NCI-H526 treated with DMSO at 0.1 percent for 48 hours (cell line): ENCODE measurements around the gene DFFB.

Source experiments
- DNase-seq: peaks from one replicate; lab custom pipeline; 2025; lab: John Stamatoyannopoulos, UW

Gene DFFB

GRCh38 chr1:3831689-3832088 is 25.6 kb upstream of the DFFB start:
- DNase-seq: no peak

DNA sequence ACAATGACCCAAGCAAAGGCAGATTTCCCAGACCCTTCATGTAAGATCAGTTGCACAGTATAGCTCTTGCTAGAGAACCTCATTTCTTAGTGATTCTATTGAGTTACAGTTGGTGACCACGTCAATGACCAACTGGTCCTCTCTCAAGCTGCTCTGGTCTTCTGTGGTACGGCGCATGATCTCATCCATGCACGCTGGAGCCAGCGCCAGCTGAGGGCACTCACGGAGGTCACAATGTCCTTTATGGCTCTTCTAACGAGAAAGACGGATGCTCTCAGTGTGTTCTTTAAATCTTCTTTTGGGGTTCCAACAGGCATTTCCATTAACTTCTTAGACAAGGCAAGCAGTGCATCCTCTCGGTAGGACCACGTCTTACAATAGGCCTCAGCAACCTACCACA is 22.6 kb upstream of the DFFB start:
- no peak for DNase-seq

GRCh38 chr1:3836421-3836820 is 20.9 kb upstream of the DFFB start:
- DNase-seq: no peak

DNA sequence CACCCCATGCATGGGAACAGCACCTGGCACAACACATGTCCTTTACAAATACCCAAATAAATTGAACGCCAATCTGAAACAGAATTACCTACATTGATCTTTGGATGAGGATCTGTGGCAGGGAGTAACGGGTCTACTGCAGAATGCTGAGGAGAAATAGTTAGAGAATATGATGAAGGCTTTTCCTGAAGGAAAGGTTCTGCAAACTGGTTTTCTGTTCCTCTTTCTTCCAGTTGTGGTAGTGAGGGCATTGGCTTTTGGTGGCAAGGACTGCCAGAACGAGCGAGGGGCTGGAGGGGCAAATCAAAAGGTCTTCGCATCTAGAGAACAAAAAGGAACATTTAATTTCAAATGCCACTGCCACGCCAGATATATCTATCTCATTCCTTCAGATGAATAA is 20.1 kb upstream of the DFFB start:
- DNase-seq: no peak

- DNase-seq: no peak
These were observed 19.6 kb upstream of the DFFB start for GRCh38 chr1:3837685-3838084.

GRCh38 chr1:3838788-3839187 is 18.5 kb upstream of the DFFB start:
- DNase-seq: no peak

DNA sequence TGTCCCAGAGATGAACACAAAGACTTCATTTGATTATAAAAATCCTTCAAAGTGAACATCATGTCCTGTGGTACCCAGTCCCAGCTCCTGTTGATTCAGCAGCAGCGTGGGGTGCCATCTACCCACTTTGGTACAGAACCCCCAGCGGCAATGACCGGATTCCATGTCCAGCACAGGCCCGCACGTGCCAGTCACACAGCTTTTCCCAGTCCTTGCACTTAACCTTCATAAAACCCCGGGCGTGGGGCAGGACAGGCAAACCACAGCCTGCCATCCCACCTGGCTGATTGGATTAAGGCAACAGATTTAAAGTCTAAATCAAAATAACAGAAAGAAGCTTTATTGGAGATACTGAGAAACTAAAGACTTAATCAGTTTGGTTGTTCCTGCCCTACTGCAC is 15.8 kb upstream of the DFFB start:
- no peak for DNase-seq

- DNase-seq: no peak
These were observed 14.4 kb upstream of the DFFB start for GRCh38 chr1:3842912-3843311.

DNA sequence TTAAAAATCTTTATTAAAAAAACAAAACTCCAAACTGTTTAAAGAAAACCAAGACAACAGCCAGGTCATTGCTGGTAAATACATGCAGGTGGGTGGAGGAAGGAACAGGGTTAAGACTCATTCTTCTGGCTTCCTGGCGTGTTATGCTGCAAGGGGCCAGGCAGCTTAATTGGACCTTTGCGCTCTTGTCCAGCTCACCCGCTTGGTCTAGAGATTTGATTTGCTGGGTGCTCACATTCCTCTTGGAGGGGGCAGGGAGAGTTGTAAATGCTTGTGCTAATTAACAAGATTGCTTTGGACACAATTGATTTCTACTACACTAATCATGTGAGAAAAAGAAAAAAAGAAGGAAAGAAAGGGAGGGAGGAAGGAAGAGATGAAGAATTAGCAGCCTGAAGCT is 10.7 kb upstream of the DFFB start:
- no peak for DNase-seq

GRCh38 chr1:3847081-3847480 is 10.2 kb upstream of the DFFB start:
- no peak for DNase-seq

DNA sequence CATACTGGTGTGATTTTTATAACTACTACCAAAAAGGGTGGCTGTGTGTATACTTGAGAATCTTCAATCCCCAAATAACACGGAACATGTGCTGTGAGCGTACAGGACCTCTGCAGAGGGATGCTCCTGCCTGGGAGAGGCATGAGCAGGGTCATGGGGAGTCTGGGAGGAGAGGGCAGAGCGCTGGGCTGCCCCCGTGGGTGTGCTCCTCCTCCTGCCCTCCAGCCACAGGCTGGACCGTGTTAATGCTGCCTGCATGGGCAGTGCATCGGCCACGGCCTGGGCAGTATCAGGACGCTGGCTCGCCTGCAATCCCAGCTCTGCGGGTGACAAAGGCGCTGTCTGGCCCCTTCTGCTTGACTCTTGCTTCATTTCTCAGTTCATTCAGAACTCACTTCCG is 6.4 kb upstream of the DFFB start:
- no peak for DNase-seq

GRCh38 chr1:3851292-3851691 is 6.0 kb upstream of the DFFB start:
- DNase-seq: no peak

DNA sequence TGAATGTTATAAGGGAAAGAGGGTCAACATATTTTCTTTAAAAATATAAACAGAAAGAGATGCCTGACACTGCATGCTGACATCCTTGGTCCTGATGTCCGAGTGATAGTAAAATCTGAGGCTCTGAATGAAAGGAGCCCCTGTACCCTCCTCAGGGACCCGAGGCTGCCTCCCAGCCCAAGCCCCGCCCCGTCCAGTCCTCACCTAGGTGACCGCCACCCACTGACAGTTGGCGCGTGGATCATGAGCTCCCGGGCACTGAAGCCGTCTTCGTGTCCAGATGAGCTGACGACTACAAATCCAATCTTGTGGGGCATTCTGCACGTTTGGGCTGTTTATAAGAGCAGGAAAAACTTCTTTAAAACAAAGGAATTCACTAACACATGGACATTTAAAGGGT is 5.2 kb upstream of the DFFB start:
- DNase-seq: no peak

DNA sequence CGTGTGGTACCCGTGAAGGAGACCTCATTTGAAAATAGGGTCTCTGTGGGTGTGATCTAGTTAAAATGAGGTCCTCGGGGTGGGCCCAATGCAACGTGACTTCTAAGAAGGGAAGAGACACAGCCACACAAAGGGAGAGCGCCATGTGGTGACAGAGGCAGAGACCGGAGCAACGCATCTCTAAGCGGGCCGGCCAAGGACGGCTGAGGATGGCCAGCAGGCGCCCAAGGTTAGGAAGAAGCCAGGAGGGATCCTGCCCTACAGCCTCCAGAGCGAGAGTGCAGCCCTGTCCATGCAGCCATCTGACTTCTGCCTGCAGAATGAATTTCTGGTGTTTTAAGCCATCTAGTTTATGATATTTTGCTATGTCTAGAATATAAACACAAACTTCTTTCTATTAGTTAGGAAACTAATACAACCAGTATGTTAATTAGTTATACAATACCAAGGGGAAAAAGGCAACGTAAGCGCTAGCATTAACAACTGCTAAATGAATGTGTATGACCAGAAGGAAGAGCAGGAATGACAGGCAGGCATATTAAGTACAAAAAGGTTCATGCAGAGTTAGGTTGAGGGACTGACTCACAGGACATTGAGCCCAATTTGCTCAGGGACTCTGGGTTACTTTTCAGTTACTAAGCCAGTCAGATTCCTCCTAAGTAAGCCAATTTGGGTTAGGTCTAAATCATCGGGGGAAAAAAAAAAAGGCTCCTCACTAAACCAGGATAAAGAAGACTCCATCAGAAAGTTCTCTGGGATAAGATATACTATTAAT is 4.4 kb upstream of the DFFB start:
- DNase-seq: no peak

GRCh38 chr1:3857791-3858129 is 484 bp downstream of the DFFB start:
- DNase-seq: no peak

GRCh38 chr1:3858231-3858981 is 1.1 kb downstream of the DFFB start:
- peak; percentile 3 for DNase-seq

DNA sequence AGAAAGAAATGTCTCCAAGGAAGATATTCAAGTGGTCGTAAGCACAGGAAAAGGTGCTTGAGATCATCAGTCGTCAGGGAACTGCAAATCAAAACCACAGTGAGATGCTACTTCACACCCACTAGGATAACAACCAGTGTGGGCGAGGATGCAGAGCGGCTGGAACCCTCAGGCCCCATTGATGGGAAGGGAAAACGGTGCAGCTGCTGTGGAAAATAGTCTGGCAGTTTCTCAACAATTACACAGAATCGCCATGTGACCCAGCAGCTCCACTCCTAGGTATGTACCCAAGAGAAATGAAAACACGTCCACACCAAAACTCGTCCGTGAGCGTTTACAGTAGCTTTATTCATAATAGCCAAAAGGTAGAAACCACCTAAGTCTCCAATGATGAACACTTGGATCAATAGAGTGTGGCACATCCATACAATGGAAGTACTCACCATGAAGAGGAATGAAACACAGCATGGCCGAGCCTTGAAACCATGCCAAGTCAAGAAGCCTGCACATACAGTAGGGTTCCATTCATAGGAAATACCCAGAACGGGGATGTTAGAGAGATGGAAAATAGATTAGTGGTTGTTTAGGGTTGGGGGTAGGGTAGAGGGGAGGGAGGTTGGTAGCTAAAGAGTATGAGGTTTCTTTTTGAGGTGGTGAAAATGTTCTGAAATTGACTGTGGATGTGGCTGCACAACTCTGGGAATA is 6.1 kb downstream of the DFFB start:
- DNase-seq: no peak

- DNase-seq: no peak
These were observed 7.6 kb downstream of the DFFB start for GRCh38 chr1:3864884-3865283.

DNA sequence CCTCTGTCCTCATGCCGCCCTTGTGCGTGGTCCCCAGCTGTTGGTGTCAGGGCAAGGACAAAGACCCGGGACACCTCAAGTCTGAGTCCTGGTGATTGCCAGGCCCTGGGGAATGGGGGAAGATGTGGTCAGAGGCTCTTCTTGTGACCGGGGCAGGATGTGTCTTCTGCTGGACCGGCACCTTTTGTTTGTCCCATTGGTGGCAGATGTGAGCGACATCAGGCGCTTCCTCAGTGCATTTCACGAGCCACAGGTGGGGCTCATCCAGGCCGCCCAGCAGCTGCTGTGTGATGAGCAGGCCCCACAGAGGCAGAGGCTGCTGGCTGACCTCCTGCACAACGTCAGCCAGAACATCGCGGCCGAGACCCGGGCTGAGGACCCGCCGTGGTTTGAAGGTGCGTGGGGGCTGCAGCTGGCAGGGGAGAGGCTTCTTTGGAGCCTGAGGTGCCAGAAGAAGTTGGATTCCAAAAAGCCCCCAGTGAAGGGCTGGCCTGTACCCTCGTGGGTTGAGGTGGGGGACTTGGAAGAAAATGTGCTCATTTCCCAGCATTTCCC is 8.4 kb downstream of the DFFB start:
- no peak for DNase-seq

DNA sequence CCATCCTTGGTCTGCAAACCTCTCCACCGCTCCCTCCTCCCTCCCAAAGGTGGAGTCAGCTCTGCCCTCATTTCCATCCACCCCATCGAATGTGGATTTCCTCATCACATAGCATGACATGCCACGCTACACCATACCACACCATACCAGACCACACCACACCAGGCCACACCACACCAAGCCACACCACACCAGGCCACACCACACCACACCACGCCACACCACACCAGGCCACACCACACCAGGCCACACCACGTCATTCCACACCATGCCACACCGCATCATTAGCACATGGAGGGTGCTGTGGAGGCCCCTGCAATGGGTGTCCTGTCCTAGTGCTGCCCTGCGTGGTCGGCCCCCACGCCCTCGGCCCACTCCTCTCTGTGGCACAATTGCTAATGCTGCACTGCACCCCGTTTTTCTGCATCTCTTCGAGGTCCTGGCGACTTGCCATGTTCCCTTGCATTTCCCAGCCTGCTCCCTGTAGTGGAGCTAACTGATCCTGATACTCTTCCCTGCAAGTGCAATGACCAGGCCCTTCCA is 11.3 kb downstream of the DFFB start:
- no peak for DNase-seq

- DNase-seq: no peak
These were observed 12.6 kb downstream of the DFFB start for GRCh38 chr1:3869751-3870301.

GRCh38 chr1:3871451-3871805 is 14.2 kb downstream of the DFFB start:
- DNase-seq: no peak
